Activated CD4-positive, alpha-beta T cell treated with anti-CD3 and anti-CD28 coated beads for 4 hours (primary cell): ENCODE measurements around the gene CARMIL1.
"Not testable (repeated sequence)": the region's sequence is repeated elsewhere in the genome, so short reads cannot be mapped to it uniquely, and the experiment has no call there.

ENCODE experiments used
- DNase-seq, 2 donors: peaks; one replicate each; pipeline ENCODE4 v3.0.0-alpha.2; 2020

Gene CARMIL1

GRCh38 chr6:25414755-25415154, 135.6 kb downstream of the CARMIL1 start:
- no peak for DNase-seq

GRCh38 chr6:25415274-25415673, 136.1 kb downstream of the CARMIL1 start:
- no peak for DNase-seq

GRCh38 chr6:25415701-25416100, 136.5 kb downstream of the CARMIL1 start:
- DNase-seq, result no peak

GRCh38 chr6:25417046-25417605, 138.0 kb downstream of the CARMIL1 start:
- DNase-seq, result no peak

GRCh38 chr6:25418454-25419052, 139.4 kb downstream of the CARMIL1 start:
- no peak for DNase-seq

GRCh38 chr6:25419879-25420278, 140.7 kb downstream of the CARMIL1 start:
- DNase-seq, result no peak

- DNase-seq, result no peak
Measured at GRCh38 chr6:25423358-25423757, 144.2 kb downstream of the CARMIL1 start.

GRCh38 chr6:25424303-25424702, 145.1 kb downstream of the CARMIL1 start:
- DNase-seq, result no peak

- no peak for DNase-seq
Measured at GRCh38 chr6:25427549-25427948, 148.4 kb downstream of the CARMIL1 start.

- no peak for DNase-seq
Measured at GRCh38 chr6:25428758-25429317, 149.7 kb downstream of the CARMIL1 start.

- no peak for DNase-seq
Measured at GRCh38 chr6:25431306-25431974, 152.3 kb downstream of the CARMIL1 start.

GRCh38 chr6:25431975-25432307, 152.8 kb downstream of the CARMIL1 start:
- no peak for DNase-seq

GRCh38 chr6:25434921-25435320, 155.7 kb downstream of the CARMIL1 start:
- DNase-seq, result no peak

GRCh38 chr6:25435416-25435985, 156.3 kb downstream of the CARMIL1 start:
- DNase-seq, result no peak

GRCh38 chr6:25436760-25437159, 157.6 kb downstream of the CARMIL1 start:
- DNase-seq, result no peak

GRCh38 chr6:25439368-25439767, 160.2 kb downstream of the CARMIL1 start:
- DNase-seq, result no peak

GRCh38 chr6:25441663-25442270, 162.6 kb downstream of the CARMIL1 start:
- no peak for DNase-seq

GRCh38 chr6:25442898-25443297, 163.7 kb downstream of the CARMIL1 start:
- DNase-seq, result no peak

GRCh38 chr6:25444521-25444920, 165.3 kb downstream of the CARMIL1 start:
- DNase-seq, result not testable (repeated sequence)

- DNase-seq, result no peak
Measured at GRCh38 chr6:25446830-25447569, 167.8 kb downstream of the CARMIL1 start.

- no peak for DNase-seq
Measured at GRCh38 chr6:25447570-25447929, 168.4 kb downstream of the CARMIL1 start.

- no peak for DNase-seq
Measured at GRCh38 chr6:25448965-25449538, 169.9 kb downstream of the CARMIL1 start.

- DNase-seq, result no peak
Measured at GRCh38 chr6:25449774-25450173, 170.6 kb downstream of the CARMIL1 start.
